GM12878 (cell line): ENCODE data around the gene ASTL. TPM values are rescaled to one million over a fixed set of nuclear protein-coding genes. Genes with fewer than 3 reads are reported as not detected.
A peak's percentile ranks its signal among the peaks of the same experiment; 100 is the strongest.

Source experiments
- ATAC-seq: fragments of 200-7000 bp; cut with Tn5 transposase; 3 replicates; pipeline ENCODE4 v1.9.1; 2020; ENCODE audit warnings: mild to moderate bottlenecking, moderate library complexity
- BruUV-seq: library from RNA; stranded (reverse); fragments of 400-500 nt; replicated peaks from 2 replicates; lab custom pipeline; 2021; lab: Mats Ljungman, UMichigan
- CTCF ChIA-PET: fragments of 300-600 bp; sonication (Branson Sonifier 250); formaldehyde crosslinking; extraction: SDS; loops from one replicate; lab custom pipeline; 2021; ENCODE audit warnings: inconsistent platforms; lab: Yijun Ruan, JAX
- POLR2A ChIA-PET: fragments of 350-600 bp; formaldehyde crosslinking; extraction: SDS; loops from one replicate; lab custom pipeline; 2021; ENCODE audit warnings: inconsistent platforms; lab: Charles Lee
- RAD21 ChIA-PET: fragments of 300-600 bp; sonication (Branson Sonifier 250); formaldehyde crosslinking; loops from one replicate; lab custom pipeline; 2023; ENCODE audit warnings: antibody characterized with exemption; ENCODE audit not compliant: unreplicated experiment; lab: Charles Lee
- SMC1A ChIA-PET: fragments of 300-600 bp; sonication (Branson Sonifier 250); formaldehyde crosslinking; loops from one replicate; lab custom pipeline; 2023; ENCODE audit not compliant: unreplicated experiment, uncharacterized antibody; lab: Charles Lee
- DNase-seq: peaks from one replicate; pipeline ENCODE4 v3.0.0-alpha.2; 2011; ENCODE audit warnings: low read depth, low spot score
- FAIRE-seq: peaks from 3 replicates; lab custom pipeline; 2011; peaks lifted over from hg19 to GRCh38; lab: Jason Lieb, UNC
- H2AFZ ChIP-seq: 2 replicates; pipeline ENCODE4 v1.6.0; 2011; ENCODE audit warnings: low read depth, low read length, control low read depth; ENCODE audit not compliant: control insufficient read depth
- H3K27ac ChIP-seq: 2 replicates; pipeline ENCODE4 v1.5.1; 2011; ENCODE audit warnings: control low read depth; ENCODE audit not compliant: control insufficient read depth, insufficient read depth
- H3K27me3 ChIP-seq, 2 experiments: replicated peaks in 1 of 2; 2 replicates each; pipeline versions ENCODE4 v1.6.0 to v1.6.1; 2011; ENCODE audit warnings: low read length in 1 of 2; ENCODE audit not compliant: control insufficient read depth in 2 of 2, insufficient read depth in 2 of 2
- H3K36me3 ChIP-seq, 2 experiments: 2 replicates each; pipeline ENCODE4 v1.5.1; 2011; ENCODE audit warnings: low read length in 1 of 2; ENCODE audit not compliant: control insufficient read depth in 2 of 2, insufficient read depth in 2 of 2
- H3K4me1 ChIP-seq: 2 replicates; pipeline ENCODE4 v1.6.1; 2011; ENCODE audit warnings: mild to moderate bottlenecking, low read length, moderate library complexity, mixed read lengths; ENCODE audit not compliant: control insufficient read depth, insufficient read depth
- H3K4me2 ChIP-seq: 2 replicates; pipeline ENCODE4 v1.6.0; 2011; ENCODE audit warnings: control low read depth; ENCODE audit not compliant: control insufficient read depth, insufficient read depth
- H3K4me3 ChIP-seq: fragments of 200-600 bp; sonication (generic); 2 replicates; pipeline ENCODE4 v1.5.1; 2016
- H3K79me2 ChIP-seq: 2 replicates; pipeline ENCODE4 v1.6.0; 2011; ENCODE audit warnings: low read length; ENCODE audit not compliant: control insufficient read depth, insufficient read depth
- H3K9ac ChIP-seq: 2 replicates; pipeline ENCODE4 v1.8.0; 2011; ENCODE audit warnings: low read length, control low read depth, mixed read lengths; ENCODE audit not compliant: control insufficient read depth, insufficient read depth
- H3K9me3 ChIP-seq: replicated peaks from 3 replicates; pipeline ENCODE4 v1.5.1; 2011; ENCODE audit warnings: mild to moderate bottlenecking, low read length; ENCODE audit not compliant: control insufficient read depth, insufficient read depth
- H4K20me1 ChIP-seq: 2 replicates; pipeline ENCODE4 v1.6.0; 2011; ENCODE audit not compliant: control insufficient read depth, insufficient read depth
- BHLHE40 ChIP-seq, 2 experiments: fragments of 450-650 bp in 1 of 2; IDR thresholded peaks; 2 replicates each; pipeline ENCODE4 v1.6.1; 2011 to 2017; ENCODE audit warnings: low read depth in 2 of 2, borderline replicate concordance in 1 of 2, improper control_type of control experiment in 1 of 2, low read length in 1 of 2, mild to moderate bottlenecking in 1 of 2
- CHD1 ChIP-seq: IDR thresholded peaks from 2 replicates; pipeline ENCODE4 v1.6.1; 2012; ENCODE audit warnings: low read depth, low read length, improper control_type of control experiment
- PRDM15 ChIP-seq: fragments of 450-650 bp; formaldehyde crosslinking; IDR thresholded peaks from 2 replicates; pipeline ENCODE4 v1.4.0; 2020; ENCODE audit warnings: mild to moderate bottlenecking, moderate library complexity
- RAD51 ChIP-seq: fragments of 450-650 bp; IDR thresholded peaks from 2 replicates; pipeline ENCODE4 v1.6.1; 2016; ENCODE audit warnings: moderate library complexity, mild to moderate bottlenecking, inconsistent platforms
- ZBTB40 ChIP-seq: fragments of 450-650 bp; IDR thresholded peaks from 2 replicates; pipeline ENCODE4 v1.6.1; 2016; ENCODE audit warnings: mild to moderate bottlenecking, moderate library complexity, borderline replicate concordance
- WGBS: methylation state at CpG from one replicate; pipeline ENCODE4 v1.1.6; 2016; ENCODE audit warnings: low lambda C conversion rate; ENCODE audit not compliant: insufficient replicate concordance, insufficient coverage; ENCODE audit errors: missing lambda C conversion rate; 5-methylcytosine and 5-hydroxymethylcytosine counted together
- in situ Hi-C: fragments of 300-500 bp; cut with MboI; formaldehyde crosslinking; loops from 9 replicates; pipeline ENCODE4 v1.14.3; 2018; ENCODE audit warnings: mixed read lengths
- intact Hi-C: fragments of 100-400 bp; cut with micrococcal nuclease; formaldehyde crosslinking; loops from one replicate; pipeline ENCODE4 v1.14.2; 2022; ENCODE audit not compliant: unreplicated experiment
- polyA plus RNA-seq, 11 experiments: library from polyadenylated mRNA; depleted of rRNA in 4 of 11; unstranded in 6 of 11; stranded (reverse) in 5 of 11; fragments of >200 nt; fragmentation: Nextera tagmentation in 4 of 11; fragmentation: Illumina TruSeq in 1 of 11; extraction: Ambion mirVana in 4 of 11; extraction: Trizol in 1 of 11; gene quantifications; 1 replicate in 1 of 11; 2 replicates in 10 of 11; pipeline versions ENCODE4 v1.2.1 to v1.2.3, GENCODE V29; 2011 to 2016; ENCODE audit warnings: inconsistent platforms in 2 of 11, missing spikeins in 2 of 11, low read depth in 1 of 11
- total RNA-seq, 4 experiments: library from RNA; depleted of rRNA in 3 of 4; stranded (reverse); fragments of >200 nt in 3 of 4; fragmentation: Illumina TruSeq in 1 of 4; extraction: Trizol in 1 of 4; gene quantifications; 2 replicates each; pipeline versions ENCODE4 v1.2.1 to v1.2.3, GENCODE V29; 2013 to 2021
- TF ChIP-seq, protein P1 (sequence below): IDR thresholded peaks from 2 replicates; pipeline ENCODE4 v1.6.1; 2011; ENCODE audit warnings: borderline replicate concordance, low read depth, mild to moderate bottlenecking, moderate library complexity, mixed read lengths, low read length; ENCODE audit not compliant: insufficient read depth; ENCODE audit errors: extremely low read length

Gene ASTL
- total and polyA plus RNA-seq, 10 of the 15 experiments (the other 5 are each of a cell fraction or from before 2014, with no cell fraction given), result 0.18 to 1.0 (median 0.38) TPM; not detected in 4

DNA sequence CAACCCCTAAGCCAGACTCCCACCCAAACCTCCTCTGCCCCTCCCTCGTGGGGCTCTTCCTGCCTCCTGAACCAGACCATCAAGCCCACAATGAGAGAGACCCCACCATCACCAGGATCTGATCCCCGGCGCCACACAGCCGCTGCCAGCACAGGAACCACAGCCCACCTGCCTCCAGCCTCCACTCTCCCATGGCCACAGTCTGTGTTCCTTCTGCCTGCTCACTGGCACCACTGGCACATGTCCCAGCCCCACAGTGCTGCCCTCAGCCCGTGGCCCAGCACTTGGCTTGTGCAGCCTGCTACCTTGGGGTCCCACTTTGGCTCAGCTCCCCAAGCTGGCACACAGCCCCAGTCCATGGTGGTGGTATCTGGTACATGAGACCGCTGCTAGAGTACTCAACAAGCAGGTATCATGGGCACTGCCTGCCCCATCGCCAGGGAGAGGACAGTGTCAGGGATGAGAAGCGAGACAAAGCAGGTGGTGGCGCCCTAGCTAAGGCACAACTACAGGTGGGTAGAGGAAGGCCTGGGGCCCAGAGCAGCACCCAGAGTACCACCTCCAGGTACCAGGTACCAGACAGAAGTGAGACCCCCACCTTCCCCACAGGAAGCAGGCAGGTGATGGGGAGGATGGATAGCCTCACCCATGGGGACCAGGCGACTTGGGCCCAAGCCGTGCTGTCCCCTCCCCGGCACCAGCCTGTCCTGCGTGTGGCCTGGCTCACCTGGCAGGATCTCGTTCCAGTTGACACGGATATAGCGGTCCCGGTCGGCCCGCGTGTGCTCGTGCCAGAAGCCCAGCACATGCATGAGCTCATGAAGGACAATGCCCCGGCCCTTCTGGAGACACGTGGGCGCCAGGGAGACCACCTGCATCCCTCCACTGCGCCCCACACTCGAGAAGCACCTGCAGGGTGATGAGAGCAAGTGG, 6.2 kb downstream of the ASTL start (continued):
- no peak for TF ChIP-seq BHLHE40 (IDR thresholded peaks at IDR 0.05; ENCODE audit: borderline replicate concordance in 1 of 2, low read depth in 2 of 2, low read length in 1 of 2)
- TF ChIP-seq, all 136 proteins: peak for 1

GRCh38 chr2:96131152-96131812, 7.0 kb downstream of the ASTL start:
- TF ChIP-seq, protein P1, sequence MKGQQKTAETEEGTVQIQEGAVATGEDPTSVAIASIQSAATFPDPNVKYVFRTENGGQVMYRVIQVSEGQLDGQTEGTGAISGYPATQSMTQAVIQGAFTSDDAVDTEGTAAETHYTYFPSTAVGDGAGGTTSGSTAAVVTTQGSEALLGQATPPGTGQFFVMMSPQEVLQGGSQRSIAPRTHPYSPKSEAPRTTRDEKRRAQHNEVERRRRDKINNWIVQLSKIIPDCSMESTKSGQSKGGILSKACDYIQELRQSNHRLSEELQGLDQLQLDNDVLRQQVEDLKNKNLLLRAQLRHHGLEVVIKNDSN, result peak; percentile 47
- TF ChIP-seq CHD1 (no peak), ZBTB40 (peak; percentile 59; the same call in 1 of the 2 replicates), BHLHE40 (IDR thresholded peaks at IDR 0.05; ENCODE audit: borderline replicate concordance in 1 of 2, low read depth in 2 of 2, low read length in 1 of 2) (peak in 1 of 2 experiments; percentile 25; a peak in 1 of 4 replicates), PRDM15 (CRISPR knock-in tag) (no peak), RAD51 (0 out of 2 replicates have a peak, but pooled peaks have one; percentile 15)
- no peak overlapping the region for H3K4me3 ChIP-seq
- H2AFZ ChIP-seq, result no peak overlapping the region
- POLR2A ChIA-PET, result interaction anchor here (1.1 kb wide), 1 partner anchor 43 kb away, joined by 3 read pairs; no protein-coding TSS in a partner anchor
- no peaks in the 10 kb centered on the region for H4K20me1 ChIP-seq
- 0 out of 2 replicates have a peak overlapping the region, but pooled peaks have one; percentile 11 for H3K4me2 ChIP-seq
- CTCF ChIA-PET, result interaction anchor here (1.0 to 2.6 kb wide), 7 partner anchors 8 to 139 kb away, joined by 3 to 22 read pairs (median 7); partner anchors contain the start of gene ASTL
- peak; percentile 74 for FAIRE-seq
- ATAC-seq, result peak; percentile 11; the same call in 2 of the 3 replicates
- H3K79me2 ChIP-seq, result no peaks in the 10 kb centered on the region
- intact Hi-C loops, result no loop called here
- no peak overlapping the region for H3K27ac ChIP-seq
- DNase-seq, result no peak
- no peak overlapping the region for H3K9ac ChIP-seq
- H3K27me3 ChIP-seq, result no peaks in the 10 kb centered on the region
- SMC1A ChIA-PET, result interaction anchor here (0.6 to 2.1 kb wide), 6 partner anchors 12 to 103 kb away, joined by 3 to 15 read pairs (median 3); partner anchors contain the start of gene ADRA2B
- RAD21 ChIA-PET, result interaction anchor here (0.7 to 2.3 kb wide), 5 partner anchors 7 to 139 kb away, joined by 3 to 17 read pairs (median 3); partner anchors contain the start of gene ASTL
- in situ Hi-C loops, result no loop called here
- H3K4me1 ChIP-seq, result peaks cover 10% of the 10 kb centered on the region
- H3K9me3 ChIP-seq, result no peaks in the 10 kb centered on the region
- WGBS, result 78% methylated on average over 10 of the region's 10 CpGs
- no TSS peak for BruUV-seq
- H3K36me3 ChIP-seq, result no peaks in the 10 kb centered on the region
